Tibial artery (tissue), 4 donors: ENCODE results near the gene ZNF688.
A peak's percentile ranks its signal among the peaks of the same experiment; 100 is the strongest.

ENCODE experiments used
- DNase-seq, 2 donors: peaks; one replicate each; pipeline ENCODE4 v3.0.0-alpha.2; 2019
- H3K27ac ChIP-seq, 2 donors: fragments of 200-600 bp; sonication (generic) in 1 of 2; 1 replicate in 1 of 2; 2 replicates in 1 of 2; pipeline ENCODE4 v1.5.1; 2018 to 2019; ENCODE audit warnings: mild to moderate bottlenecking in 1 of 2
- H3K27me3 ChIP-seq, 2 donors: fragments of 200-600 bp; sonication (generic) in 1 of 2; one replicate each; pipeline versions ENCODE4 v1.5.1 to v1.6.0; 2016 to 2019
- H3K36me3 ChIP-seq, 3 donors: fragments of 200-600 bp; sonication (generic) in 2 of 3; one replicate each; pipeline ENCODE4 v1.5.1; 2016 to 2019; ENCODE audit warnings: mild to moderate bottlenecking in 2 of 3
- H3K4me1 ChIP-seq, 4 donors: fragments of 200-600 bp; sonication (generic) in 2 of 4; 1 replicate in 3 of 4; 2 replicates in 1 of 4; pipeline ENCODE4 v1.5.1; 2016 to 2019
- H3K4me3 ChIP-seq, 2 donors: fragments of 200-600 bp; sonication (generic) in 1 of 2; 1 replicate in 1 of 2; 2 replicates in 1 of 2; pipeline ENCODE4 v1.5.1; 2018 to 2019; ENCODE audit warnings: mild to moderate bottlenecking in 2 of 2
- H3K9me3 ChIP-seq, 3 donors: fragments of 200-600 bp; sonication (generic) in 1 of 3; one replicate each; pipeline ENCODE4 v1.5.1; 2016 to 2019
- CTCF ChIP-seq, 2 experiments: fragments of 200-600 bp in 1 of 2; fragments of 450-650 bp in 1 of 2; IDR thresholded peaks; one replicate each; pipeline ENCODE4 v1.5.1; 2017 to 2019; ENCODE audit warnings: antibody characterized with exemption in 2 of 2, mild to moderate bottlenecking in 1 of 2, moderate library complexity in 1 of 2
- intact Hi-C: fragments of 100-400 bp; cut with DNase I; formaldehyde crosslinking; loops from one replicate; pipeline ENCODE4 v1.15.0; 2023; ENCODE audit warnings: low total_unique reads

ZNF688 gene

GRCh38 chr16:30559690-30560089 is 11.8 kb downstream of the ZNF688 start:
- intact Hi-C loops, result no loop called here
- DNase-seq, result no peak

DNA sequence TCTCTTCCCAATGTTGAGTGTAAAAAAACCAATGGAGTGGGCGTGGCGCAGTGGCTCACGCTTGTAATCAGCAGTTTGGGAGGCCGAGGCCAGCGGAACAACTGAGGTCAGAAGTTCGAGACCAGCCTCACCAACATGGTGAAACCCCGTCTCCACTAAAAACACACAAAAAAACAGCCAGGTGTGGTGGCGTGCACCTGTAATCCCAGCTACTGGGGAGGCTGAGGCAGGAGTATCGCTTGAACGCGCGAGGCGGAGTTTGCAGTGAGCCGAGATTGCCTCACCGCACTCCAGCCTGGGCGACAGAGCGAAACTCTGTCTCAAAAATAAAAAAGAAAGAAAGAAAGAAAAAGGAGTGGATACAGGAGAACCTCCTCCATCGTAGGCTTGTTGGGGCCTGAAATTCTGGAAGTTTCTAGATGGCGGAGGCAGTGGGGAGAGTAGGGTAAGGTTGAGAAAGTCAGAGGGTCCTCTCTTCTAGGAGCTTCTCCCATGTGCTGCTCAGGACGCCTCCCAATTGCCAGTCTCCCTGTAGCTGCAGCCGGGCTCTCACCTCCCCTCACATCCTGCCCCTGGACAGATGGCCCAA is 12.6 kb downstream of the ZNF688 start:
- Histone ChIP-seq H3K27ac (peak overlapping the region; percentile 47 to 96), H3K4me1 (peaks cover 0 to 29% (median 20%) of the 10 kb centered on the region in 4 donors), H3K36me3 (peaks cover 16 to 26% (median 23%) of the 10 kb centered on the region in 3 donors), H3K4me3 (peak overlapping the region; percentile 29 to 93), H3K9me3 (no peaks in the 10 kb centered on the region), H3K27me3 (no peaks in the 10 kb centered on the region)
- intact Hi-C loops, result no loop called here
- TF ChIP-seq CTCF (IDR thresholded peaks at IDR 0.05), result no peak
- DNase-seq, result no peak

More at GRCh38 chr16:30559690-30560089, 11.8 kb downstream of the ZNF688 start:
- H3K4me1 ChIP-seq, result peaks cover 0 to 29% (median 20%) of the 10 kb centered on the region in 4 donors
- peaks cover 11 to 18% (median 15%) of the 10 kb centered on the region in 3 donors for H3K36me3 ChIP-seq
- H3K27ac ChIP-seq, result no peak overlapping the region
- no peak for TF ChIP-seq CTCF (IDR thresholded peaks at IDR 0.05)
- no peaks in the 10 kb centered on the region for H3K9me3 ChIP-seq
- H3K4me3 ChIP-seq, result no peak overlapping the region
- no peaks in the 10 kb centered on the region for H3K27me3 ChIP-seq

DNA sequence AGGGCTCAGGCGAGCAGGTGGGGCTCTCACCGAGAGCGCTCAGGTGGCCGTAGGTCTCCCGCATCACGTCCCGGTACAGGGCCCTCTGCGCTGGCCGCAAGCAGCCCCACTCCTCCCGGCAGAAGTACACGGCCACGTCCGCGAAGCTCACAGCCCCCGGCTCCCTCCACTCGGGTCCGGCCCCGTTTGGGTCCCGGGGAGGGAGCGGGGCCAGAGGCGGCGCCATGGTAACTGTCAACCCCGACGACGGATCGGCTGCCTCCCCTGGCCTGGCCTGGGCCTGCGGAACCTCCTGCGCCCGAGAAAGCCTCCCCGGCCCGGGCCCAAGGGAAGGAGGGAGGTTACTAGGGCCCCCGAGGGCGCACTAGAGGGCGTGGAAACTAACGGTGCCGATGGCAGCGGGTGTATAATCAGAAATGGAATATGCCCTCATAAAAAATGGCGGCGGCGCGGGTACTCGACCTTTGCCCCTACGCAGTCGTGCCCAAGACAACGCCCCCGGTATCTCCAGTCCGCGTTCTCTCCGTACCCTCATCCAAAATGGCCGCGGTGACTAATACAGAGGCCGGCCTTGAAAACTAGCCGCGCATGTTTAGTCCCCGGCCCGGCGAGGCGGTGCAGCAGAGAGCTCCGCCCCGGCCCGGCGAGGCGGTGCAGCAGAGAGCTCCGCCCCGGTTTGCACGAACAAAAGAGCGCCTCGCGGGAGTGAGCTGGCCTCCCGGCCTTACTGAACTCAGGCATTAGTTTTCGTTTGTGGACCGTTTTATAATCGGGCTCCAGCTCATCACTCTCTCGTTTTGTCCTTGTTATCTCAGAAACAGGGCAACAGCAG is 13.3 kb downstream of the ZNF688 start, which contains the start of gene ZNF764:
Gene ZNF764 (minus strand): TSS at position 418 of the 832 bp plus-strand sequence. CDS start 192 bp downstream, at position 226.
- intact Hi-C loops, result no loop called here
- peak within 1 kb of the TSS; percentile 93 to 96 for H3K27ac ChIP-seq
- no peak for TF ChIP-seq CTCF (IDR thresholded peaks at IDR 0.05)

GRCh38 chr16:30557707-30557956 is 13.9 kb downstream of the ZNF688 start:
- no peak for DNase-seq
- TF ChIP-seq CTCF (IDR thresholded peaks at IDR 0.05), result no peak
- Histone ChIP-seq H3K4me3 (peak overlapping the region; percentile 85 to 93), H3K36me3 (peaks cover 19 to 39% (median 25%) of the 10 kb centered on the region in 3 donors), H3K9me3 (no peaks in the 10 kb centered on the region), H3K27me3 (no peaks in the 10 kb centered on the region), H3K4me1 (peaks cover 0 to 29% (median 20%) of the 10 kb centered on the region in 4 donors), H3K27ac (peak overlapping the region; percentile 93 to 96)
- intact Hi-C loops, result no loop called here

More for the DNA sequence above, 13.3 kb downstream of the ZNF688 start, which contains the start of gene ZNF764:
- peak; percentile 99 for DNase-seq
- H3K36me3 ChIP-seq, result peaks cover 19 to 33% (median 25%) of the 10 kb centered on the region in 3 donors
- H3K9me3 ChIP-seq, result no peaks in the 10 kb centered on the region
- H3K4me3 ChIP-seq, result peak within 1 kb of the TSS; percentile 85 to 93
- H3K27me3 ChIP-seq, result no peaks in the 10 kb centered on the region
- peaks cover 0 to 29% (median 20%) of the 10 kb centered on the region in 4 donors for H3K4me1 ChIP-seq

DNA sequence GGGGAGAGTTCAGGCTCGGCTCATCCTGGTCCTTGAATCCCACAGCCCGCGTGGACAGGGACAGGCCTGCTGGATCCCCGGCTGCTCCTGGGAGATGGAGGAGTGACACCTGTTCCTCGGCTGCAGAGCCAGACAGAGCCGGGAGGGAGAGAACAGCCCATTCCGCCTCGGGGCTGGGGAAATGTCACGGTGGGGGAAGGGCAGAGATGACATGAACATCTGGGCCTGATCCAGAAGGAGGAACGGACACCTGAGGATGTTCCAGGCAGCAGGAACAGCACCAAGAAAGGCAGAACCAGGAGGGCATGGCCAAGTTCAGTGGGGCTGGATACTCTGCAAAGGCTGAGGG is 15.4 kb downstream of the ZNF688 start:
- Histone ChIP-seq H3K27ac (no peak overlapping the region), H3K9me3 (no peaks in the 10 kb centered on the region), H3K27me3 (no peaks in the 10 kb centered on the region), H3K4me3 (no peak overlapping the region), H3K4me1 (peaks cover 0 to 24% (median 18%) of the 10 kb centered on the region in 4 donors), H3K36me3 (peaks cover 19 to 43% (median 25%) of the 10 kb centered on the region in 3 donors)
- intact Hi-C loops, result no loop called here
- no peak for TF ChIP-seq CTCF (IDR thresholded peaks at IDR 0.05)
- DNase-seq, result no peak
